HCT116 (cell line): Measurements from ENCODE around the gene TCEAL9. TPM values are rescaled to one million over a fixed set of nuclear protein-coding genes. Genes with fewer than 3 reads are reported as not detected.

Experiments
- ATAC-seq: fragments of 200-7000 bp; cut with Tn5 transposase; 2 replicates; pipeline ENCODE4 v1.9.1; 2020; ENCODE audit warnings: mild to moderate bottlenecking, moderate library complexity
- BruUV-seq: library from RNA; stranded (reverse); fragments of 400-500 nt; replicated peaks from 2 replicates; lab custom pipeline; 2021; lab: Mats Ljungman, UMichigan
- CTCF ChIA-PET: fragments of 300-600 bp; sonication (Branson Sonifier 250); formaldehyde crosslinking; loops from one replicate; lab custom pipeline; 2021; ENCODE audit warnings: antibody characterized with exemption; lab: Charles Lee
- POLR2A ChIA-PET: fragments of 300-600, 350-600 bp; sonication (Branson Sonifier 250); formaldehyde crosslinking; loops from one replicate; lab custom pipeline; 2021; ENCODE audit warnings: antibody characterized with exemption; lab: Charles Lee
- RAD21 ChIA-PET, 2 experiments: fragments of 300-600 bp; sonication (Branson Sonifier 250); formaldehyde crosslinking; loops; one replicate each; lab custom pipeline; 2023; ENCODE audit warnings: low total read pairs in 2 of 2; ENCODE audit not compliant: uncharacterized antibody in 2 of 2, unreplicated experiment in 2 of 2, low non-redundant PET in 1 of 2; lab: Charles Lee
- DNase-seq: peaks from one replicate; pipeline ENCODE4 v3.0.0-alpha.2; 2010; ENCODE audit warnings: low read depth, low spot score
- H2AFZ ChIP-seq: fragments of 200-600 bp; shearing (Covaris generic), sonication (generic); 2 replicates; pipeline ENCODE4 v1.6.1; 2017; ENCODE audit warnings: low read depth, mixed run types, mixed read lengths, antibody characterized with exemption, low read length; ENCODE audit not compliant: poor library complexity, severe bottlenecking
- H3K27ac ChIP-seq: 2 replicates; pipeline ENCODE4 v1.5.1; 2012; ENCODE audit warnings: low read depth, low read length
- H3K27me3 ChIP-seq: fragments of 200-600 bp; sonication (generic); 2 replicates; pipeline ENCODE4 v1.6.1; 2016; ENCODE audit warnings: mixed run types, low read length, mixed read lengths; ENCODE audit not compliant: insufficient read depth
- H3K36me3 ChIP-seq, 2 experiments: fragments of 200-500 bp in 1 of 2; fragments of 200-600 bp in 1 of 2; sonication (Bioruptor generic) in 1 of 2; sonication (generic) in 1 of 2; 2 replicates each; pipeline versions ENCODE4 v1.5.1 to v1.6.1; 2014 to 2016; ENCODE audit warnings: low read length in 2 of 2, inconsistent platforms in 1 of 2, mixed read lengths in 1 of 2, mixed run types in 1 of 2; ENCODE audit not compliant: insufficient read depth in 2 of 2, control insufficient read depth in 1 of 2
- H3K4me1 ChIP-seq, 2 experiments: fragments of 200-600 bp in 1 of 2; sonication (generic) in 1 of 2; 2 replicates each; pipeline versions ENCODE4 v1.5.1 to v1.6.1; 2012 to 2017; ENCODE audit warnings: low read length in 2 of 2, inconsistent platforms in 1 of 2, mild to moderate bottlenecking in 1 of 2, mixed read lengths in 1 of 2, mixed run types in 1 of 2, moderate library complexity in 1 of 2; ENCODE audit not compliant: insufficient read depth in 2 of 2, control insufficient read depth in 1 of 2
- H3K4me2 ChIP-seq: fragments of 200-600 bp; sonication (generic); 2 replicates; pipeline ENCODE4 v1.6.1; 2017; ENCODE audit warnings: mixed run types, low read length, mixed read lengths
- H3K4me3 ChIP-seq, 2 experiments: fragments of 200-600 bp in 1 of 2; sonication (generic) in 1 of 2; replicated peaks in 1 of 2; 2 replicates each; pipeline ENCODE4 v1.5.1; 2011 to 2016; ENCODE audit warnings: low read length in 2 of 2, control low read depth in 1 of 2, low read depth in 1 of 2, mild to moderate bottlenecking in 1 of 2, mixed read lengths in 1 of 2, mixed run types in 1 of 2
- H3K79me2 ChIP-seq: fragments of 200-600 bp; sonication (generic); 2 replicates; pipeline ENCODE4 v1.6.1; 2017; ENCODE audit warnings: mild to moderate bottlenecking, mixed run types, low read length, moderate library complexity, mixed read lengths; ENCODE audit not compliant: insufficient read depth
- H3K9ac ChIP-seq: fragments of 200-600 bp; sonication (generic); 2 replicates; pipeline ENCODE4 v1.6.1; 2016; ENCODE audit warnings: low read length, mixed read lengths
- H3K9me2 ChIP-seq: fragments of 200-600 bp; sonication (generic), shearing (Covaris generic); 2 replicates; pipeline ENCODE4 v1.6.1; 2017; ENCODE audit warnings: mixed run types, mild to moderate bottlenecking, moderate library complexity; ENCODE audit not compliant: insufficient read depth
- H3K9me3 ChIP-seq, 2 experiments: fragments of 200-500 bp in 1 of 2; fragments of 200-600 bp in 1 of 2; sonication (Bioruptor generic) in 1 of 2; sonication (generic) in 1 of 2; 2 replicates each; pipeline ENCODE4 v1.6.1; 2014 to 2017; ENCODE audit warnings: low read length in 2 of 2, mixed read lengths in 2 of 2, inconsistent platforms in 1 of 2, low read depth in 1 of 2, mild to moderate bottlenecking in 1 of 2, mixed run types in 1 of 2, moderate library complexity in 1 of 2; ENCODE audit not compliant: control insufficient read depth in 1 of 2, insufficient read depth in 1 of 2
- H4K20me1 ChIP-seq: fragments of 200-600 bp; sonication (generic), shearing (Covaris generic); 2 replicates; pipeline ENCODE4 v1.6.1; 2017; ENCODE audit warnings: mixed run types, mild to moderate bottlenecking, moderate library complexity; ENCODE audit not compliant: insufficient read depth
- EZH2 ChIP-seq: fragments of 200-600 bp; sonication (generic); IDR thresholded peaks from 2 replicates; pipeline ENCODE4 v1.6.1; 2017; ENCODE audit warnings: antibody characterized with exemption, mixed run types
- FOSL1 ChIP-seq: IDR thresholded peaks from 2 replicates; pipeline ENCODE4 v1.6.1; 2012; ENCODE audit warnings: low read depth
- POLR2A ChIP-seq: IDR thresholded peaks from 2 replicates; pipeline ENCODE4 v1.7.0; 2011; ENCODE audit warnings: borderline replicate concordance; ENCODE audit not compliant: insufficient read depth, insufficient read length; ENCODE audit errors: extremely low read depth
- POLR2AphosphoS5 ChIP-seq: IDR thresholded peaks from 2 replicates; pipeline ENCODE4 v1.6.1; 2011; ENCODE audit warnings: mild to moderate bottlenecking, low read depth, low read length, moderate library complexity
- SP1 ChIP-seq: IDR thresholded peaks from 2 replicates; pipeline ENCODE4 v1.6.1; 2012; ENCODE audit warnings: low read depth
- TCF7L2 ChIP-seq: IDR thresholded peaks from 2 replicates; pipeline ENCODE4 v1.7.0; 2011; ENCODE audit warnings: borderline replicate concordance, inconsistent platforms; ENCODE audit not compliant: insufficient read depth, insufficient read length; ENCODE audit errors: extremely low read depth
- YY1 ChIP-seq: IDR thresholded peaks from 2 replicates; pipeline ENCODE4 v1.6.1; 2011; ENCODE audit warnings: low read length, low read depth, moderate library complexity, mild to moderate bottlenecking; ENCODE audit not compliant: insufficient replicate concordance; ENCODE audit errors: extremely low read depth
- intact Hi-C: fragments of 100-400 bp; cut with micrococcal nuclease; formaldehyde crosslinking; loops from 2 replicates; pipeline ENCODE4 v1.10.0; 2022
- total RNA-seq: library from RNA; stranded (reverse); gene quantifications from one replicate; pipeline ENCODE4 v1.2.1, GENCODE V29; 2021; ENCODE audit not compliant: unreplicated experiment
- TF ChIP-seq, protein P1 (sequence below): IDR thresholded peaks from 2 replicates; pipeline ENCODE4 v1.6.1; 2012; ENCODE audit warnings: low read depth

Gene TCEAL9
- total RNA-seq, 1 experiment from 2014 or later, result 28.8 TPM

- ChIA-PET POLR2A (no interaction called here), CTCF (no interaction called here), RAD21 (no interaction called here)
- no peak for DNase-seq
- H3K9ac ChIP-seq, result peak overlapping the region; percentile 70
- H3K27me3 ChIP-seq, result no peaks in the 10 kb centered on the region
- H3K4me3 ChIP-seq, result peak overlapping the region; percentile 57 to 71
- BruUV-seq, result no TSS peak
- intact Hi-C loops, result no loop called here
- H3K9me3 ChIP-seq, result no peaks in the 10 kb centered on the region
- TF ChIP-seq SP1 (no peak), POLR2A (no peak), FOSL1 (no peak), EZH2 (no peak), TCF7L2 (no peak), POLR2AphosphoS5 (no peak), YY1 (peak; percentile 88)
- TF ChIP-seq, protein P1, sequence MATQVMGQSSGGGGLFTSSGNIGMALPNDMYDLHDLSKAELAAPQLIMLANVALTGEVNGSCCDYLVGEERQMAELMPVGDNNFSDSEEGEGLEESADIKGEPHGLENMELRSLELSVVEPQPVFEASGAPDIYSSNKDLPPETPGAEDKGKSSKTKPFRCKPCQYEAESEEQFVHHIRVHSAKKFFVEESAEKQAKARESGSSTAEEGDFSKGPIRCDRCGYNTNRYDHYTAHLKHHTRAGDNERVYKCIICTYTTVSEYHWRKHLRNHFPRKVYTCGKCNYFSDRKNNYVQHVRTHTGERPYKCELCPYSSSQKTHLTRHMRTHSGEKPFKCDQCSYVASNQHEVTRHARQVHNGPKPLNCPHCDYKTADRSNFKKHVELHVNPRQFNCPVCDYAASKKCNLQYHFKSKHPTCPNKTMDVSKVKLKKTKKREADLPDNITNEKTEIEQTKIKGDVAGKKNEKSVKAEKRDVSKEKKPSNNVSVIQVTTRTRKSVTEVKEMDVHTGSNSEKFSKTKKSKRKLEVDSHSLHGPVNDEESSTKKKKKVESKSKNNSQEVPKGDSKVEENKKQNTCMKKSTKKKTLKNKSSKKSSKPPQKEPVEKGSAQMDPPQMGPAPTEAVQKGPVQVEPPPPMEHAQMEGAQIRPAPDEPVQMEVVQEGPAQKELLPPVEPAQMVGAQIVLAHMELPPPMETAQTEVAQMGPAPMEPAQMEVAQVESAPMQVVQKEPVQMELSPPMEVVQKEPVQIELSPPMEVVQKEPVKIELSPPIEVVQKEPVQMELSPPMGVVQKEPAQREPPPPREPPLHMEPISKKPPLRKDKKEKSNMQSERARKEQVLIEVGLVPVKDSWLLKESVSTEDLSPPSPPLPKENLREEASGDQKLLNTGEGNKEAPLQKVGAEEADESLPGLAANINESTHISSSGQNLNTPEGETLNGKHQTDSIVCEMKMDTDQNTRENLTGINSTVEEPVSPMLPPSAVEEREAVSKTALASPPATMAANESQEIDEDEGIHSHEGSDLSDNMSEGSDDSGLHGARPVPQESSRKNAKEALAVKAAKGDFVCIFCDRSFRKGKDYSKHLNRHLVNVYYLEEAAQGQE, result peak; percentile 40
- peak; percentile 53 for ATAC-seq
- no peak overlapping the region for H2AFZ ChIP-seq
- no peaks in the 10 kb centered on the region for H3K36me3 ChIP-seq
- peak overlapping the region; percentile 59; the same call in 1 of the 2 replicates for H3K27ac ChIP-seq
- H4K20me1 ChIP-seq, result no peaks in the 10 kb centered on the region
- H3K9me2 ChIP-seq, result no peaks in the 10 kb centered on the region
- H3K79me2 ChIP-seq, result no peaks in the 10 kb centered on the region
- H3K4me2 ChIP-seq, result peak overlapping the region; percentile 80
- no peaks in the 10 kb centered on the region; a peak in 1 of 4 replicates for H3K4me1 ChIP-seq
Measured at GRCh38 chrX:103309860-103310554, 46.3 kb upstream of the TCEAL9 start.
